A549 (cell line): Measurements from ENCODE around the gene ARMH1. TPM values are rescaled to one million over a fixed set of nuclear protein-coding genes. Genes with fewer than 3 reads are reported as not detected.

ENCODE experiments used
- ATAC-seq, 2 experiments: fragments of 200-7000 bp in 1 of 2; fragments of >200 bp in 1 of 2; cut with Nextera tagmentation in 1 of 2; cut with Tn5 transposase in 1 of 2; 3 replicates each; pipeline versions ENCODE4 v1.8.0 to v1.9.1; 2018 to 2020; ENCODE audit warnings: mild to moderate bottlenecking in 1 of 2, moderate library complexity in 1 of 2
- CTCF ChIA-PET: fragments of 300-600 bp; sonication (Branson Sonifier 250); formaldehyde crosslinking; extraction: SDS; loops from one replicate; lab custom pipeline; 2021; ENCODE audit warnings: antibody characterized with exemption, inconsistent platforms; lab: Yijun Ruan, JAX
- POLR2A ChIA-PET: fragments of 350-600 bp; formaldehyde crosslinking; extraction: SDS; loops from one replicate; lab custom pipeline; 2021; ENCODE audit warnings: antibody characterized with exemption, inconsistent platforms; lab: Yijun Ruan, JAX
- DNase-seq, 2 experiments: peaks; one replicate each; pipeline versions ENCODE4 v3.0.0 to v3.0.0-alpha.2; 2011 to 2016; ENCODE audit warnings: low read depth in 1 of 2, low spot score in 1 of 2
- FAIRE-seq: peaks from 2 replicates; lab custom pipeline; 2011; peaks lifted over from hg19 to GRCh38; lab: Jason Lieb, UNC
- H3K27ac ChIP-seq, 2 experiments: fragments of >200 bp; sonication (Bioruptor Twin); formaldehyde crosslinking; 3 replicates each; pipeline ENCODE4 v1.5.1; 2016 to 2017
- H3K4me1 ChIP-seq: fragments of >200 bp; sonication (Bioruptor Twin); formaldehyde crosslinking; 3 replicates; pipeline ENCODE4 v1.6.1; 2016
- H3K4me2 ChIP-seq: fragments of >200 bp; sonication (Bioruptor Twin); formaldehyde crosslinking; 3 replicates; pipeline ENCODE4 v1.6.1; 2016
- H3K4me3 ChIP-seq: fragments of >200 bp; sonication (Bioruptor Twin); formaldehyde crosslinking; 3 replicates; pipeline ENCODE4 v1.5.1; 2016
- H3K9me3 ChIP-seq: fragments of >200 bp; sonication (Bioruptor Twin); formaldehyde crosslinking; 3 replicates; pipeline ENCODE4 v1.6.1; 2016
- BCL3 ChIP-seq: fragments of >200 bp; sonication (Bioruptor Twin); formaldehyde crosslinking; IDR thresholded peaks from 3 replicates; pipeline ENCODE4 v1.6.1; 2016
- CBX8 ChIP-seq: fragments of 200-600 bp; sonication (generic); IDR thresholded peaks from 2 replicates; pipeline ENCODE4 v1.6.1; 2016
- CEBPB ChIP-seq, 2 experiments: fragments of >200 bp in 1 of 2; sonication (Bioruptor Twin) in 1 of 2; formaldehyde crosslinking in 1 of 2; IDR thresholded peaks; 2 replicates each; pipeline ENCODE4 v1.6.1; 2012 to 2016
- CHD2 ChIP-seq: fragments of 150-350 bp; IDR thresholded peaks from 2 replicates; pipeline ENCODE4 v1.6.1; 2014; ENCODE audit warnings: low read length; ENCODE audit not compliant: partially characterized antibody
- CHD4 ChIP-seq: fragments of 200-600 bp; sonication (generic); IDR thresholded peaks from 2 replicates; pipeline ENCODE4 v1.6.1; 2016; ENCODE audit warnings: antibody characterized with exemption, mild to moderate bottlenecking, borderline replicate concordance
- E2F6 ChIP-seq: IDR thresholded peaks from 2 replicates; pipeline ENCODE4 v1.6.1; 2012; ENCODE audit warnings: low read depth, borderline replicate concordance
- EHMT2 ChIP-seq: fragments of 200-600 bp; sonication (generic); IDR thresholded peaks from 2 replicates; pipeline ENCODE4 v1.6.1; 2016; ENCODE audit warnings: antibody characterized with exemption, low read depth, mild to moderate bottlenecking, moderate library complexity
- HDAC2 ChIP-seq: fragments of 200-600 bp; sonication (generic); IDR thresholded peaks from 2 replicates; pipeline ENCODE4 v1.6.1; 2016
- JUNB ChIP-seq: fragments of >200 bp; sonication (Bioruptor Twin); formaldehyde crosslinking; IDR thresholded peaks from 2 replicates; pipeline ENCODE4 v1.6.1; 2016
- KDM1A ChIP-seq: fragments of 200-600 bp; sonication (generic); IDR thresholded peaks from 2 replicates; pipeline ENCODE4 v1.6.1; 2016; ENCODE audit warnings: low read depth, mild to moderate bottlenecking
- KDM5A ChIP-seq: fragments of 200-600 bp; sonication (generic); IDR thresholded peaks from 2 replicates; pipeline ENCODE4 v1.6.1; 2016; ENCODE audit warnings: antibody characterized with exemption, mild to moderate bottlenecking
- MAX ChIP-seq: IDR thresholded peaks from 2 replicates; pipeline ENCODE4 v1.6.1; 2012
- MAZ ChIP-seq: fragments of 150-350 bp; IDR thresholded peaks from 2 replicates; pipeline ENCODE4 v1.6.1; 2014; ENCODE audit warnings: antibody characterized with exemption, low read depth, low read length, borderline replicate concordance
- NFE2L2 ChIP-seq: fragments of 150-350 bp; conservative IDR thresholded peaks from 2 replicates; pipeline ENCODE4 v1.6.1; 2014; ENCODE audit warnings: low read length
- NR3C1 ChIP-seq: fragments of >200 bp; sonication (Bioruptor Twin); formaldehyde crosslinking; IDR thresholded peaks from 3 replicates; pipeline ENCODE4 v1.6.1; 2017
- PBX3 ChIP-seq: IDR thresholded peaks from 2 replicates; pipeline ENCODE4 v1.6.1; 2012
- PHF8 ChIP-seq: fragments of 200-600 bp; sonication (generic); IDR thresholded peaks from 2 replicates; pipeline ENCODE4 v1.6.1; 2016; ENCODE audit warnings: low read depth, mild to moderate bottlenecking, antibody characterized with exemption, moderate library complexity, borderline replicate concordance
- POLR2A ChIP-seq: IDR thresholded peaks from 2 replicates; pipeline ENCODE4 v1.6.1; 2012; ENCODE audit warnings: mild to moderate bottlenecking, low read length
- POLR2AphosphoS2 ChIP-seq: conservative IDR thresholded peaks from 2 replicates; pipeline ENCODE4 v1.6.1; 2012; ENCODE audit warnings: low read length, improper control_type of control experiment, inconsistent platforms
- RARB ChIP-seq: fragments of 250-450 bp; sonication (Bioruptor Pico); IDR thresholded peaks from 2 replicates; pipeline ENCODE4 v1.8.0; 2021; ENCODE audit warnings: mild to moderate bottlenecking, moderate library complexity
- RFX5 ChIP-seq: fragments of 450-650 bp; IDR thresholded peaks from 2 replicates; pipeline ENCODE4 v1.7.1; 2014; ENCODE audit warnings: antibody characterized with exemption, mild to moderate bottlenecking, moderate library complexity
- RNF2 ChIP-seq: fragments of 200-600 bp; sonication (generic); IDR thresholded peaks from 2 replicates; pipeline ENCODE4 v1.6.1; 2016; ENCODE audit warnings: low read depth, mild to moderate bottlenecking, antibody characterized with exemption, moderate library complexity, borderline replicate concordance
- ZC3H11A ChIP-seq: fragments of 450-650 bp; IDR thresholded peaks from 2 replicates; pipeline ENCODE4 v1.6.1; 2014; ENCODE audit warnings: antibody characterized with exemption, mild to moderate bottlenecking
- WGBS: methylation state at CpG from one replicate; pipeline ENCODE4 v1.1.6; 2017; ENCODE audit errors: missing lambda C conversion rate; 5-methylcytosine and 5-hydroxymethylcytosine counted together
- polyA plus RNA-seq, 4 experiments: library from polyadenylated mRNA; depleted of rRNA in 3 of 4; stranded (reverse); fragments of >200 nt; fragmentation: RNase III in 1 of 4; extraction: RNeasy Plus Mini Kit Qiagen cat#74134 plus additional on column Dnase treatment in 1 of 4; gene quantifications; 2 replicates in 3 of 4; 3 replicates in 1 of 4; pipeline ENCODE4 v1.2.3, GENCODE V29; 2011 to 2017

The ARMH1 gene
- polyA plus RNA-seq, 2 of the 4 experiments (the other 2 are of a cell fraction) = 2.4 to 2.7 TPM

GRCh38 chr1:44740179-44740617, 65.7 kb downstream of the ARMH1 start:
- DNase-seq = no peak
- ATAC-seq = peak; percentile 55 to 67; a peak in 4 of 6 replicates
- 0 out of 3 replicates have a peak, but pooled peaks cover 9% of the 10 kb centered on the region for H3K4me1 ChIP-seq
- H3K4me3 ChIP-seq = peak overlapping the region; percentile 51
- TF ChIP-seq CHD4 = no peak
- TF ChIP-seq MAX = no peak
- TF ChIP-seq MAZ = no peak
- TF ChIP-seq EHMT2 = no peak
- TF ChIP-seq KDM5A = no peak
- no peak for TF ChIP-seq KDM1A
- no peak for TF ChIP-seq JUNB
- no peak for TF ChIP-seq RNF2
- no peak for TF ChIP-seq HDAC2
- TF ChIP-seq PHF8 = no peak
- no peak for TF ChIP-seq E2F6
- TF ChIP-seq BCL3 = no peak
- H3K27ac ChIP-seq = peak overlapping the region; percentile 68 to 83
- no peaks in the 10 kb centered on the region for H3K9me3 ChIP-seq
- peak overlapping the region; percentile 68 for H3K4me2 ChIP-seq
- POLR2A ChIA-PET = interaction anchor here (0.6 kb wide), 1 partner anchor 14 kb away, joined by 5 read pairs; no protein-coding TSS in a partner anchor
- no peak for FAIRE-seq
- CTCF ChIA-PET = interaction anchor here (1.5 to 2.3 kb wide), 2 partner anchors 9 to 46 kb away, joined by 3 to 12 read pairs; partner anchors contain the start of gene RNU5D-1
- 8% methylated on average over 14 of the region's 14 CpGs for WGBS

- FAIRE-seq = no peak
- Histone ChIP-seq H3K4me3 (no peak overlapping the region), H3K9me3 (no peaks in the 10 kb centered on the region)
- no peak for ATAC-seq
- TF ChIP-seq POLR2A (no peak), KDM1A (no peak), POLR2AphosphoS2 (no peak), NR3C1 (no peak), CHD2 (no peak), PBX3 (no peak), RARB (CRISPR knock-in tag) (no peak), CHD4 (no peak), NFE2L2 (no peak), CEBPB (IDR thresholded peaks at IDR 0.05) (no peak), JUNB (no peak), EHMT2 (no peak), ZC3H11A (no peak), CBX8 (no peak), RFX5 (no peak), MAX (no peak)
- TF ChIP-seq, all 56 proteins: peak for 0
- H3K27ac ChIP-seq = no peak overlapping the region
- DNase-seq = no peak
- no peak overlapping the region for H3K4me2 ChIP-seq
- POLR2A ChIA-PET = interaction anchor here (1.7 kb wide), 1 partner anchor 32 kb away, joined by 8 read pairs; the partner anchor contains the start of gene RPS8
- 100% methylated on average over 1 of the region's 1 CpG for WGBS
- H3K4me1 ChIP-seq = 0 out of 3 replicates have a peak, but pooled peaks cover 9% of the 10 kb centered on the region
- CTCF ChIA-PET = interaction anchor here (1.3 to 2.6 kb wide), 2 partner anchors 12 to 40 kb away, joined by 3 to 18 read pairs; partner anchors contain the start of gene RNU5D-1
These were observed 68.7 kb downstream of the ARMH1 start for GRCh38 chr1:44743211-44743610.
